Retina (tissue), 1 donor: ENCODE results near the gene ICE2.
"Not testable (repeated sequence)": the region's sequence is repeated elsewhere in the genome, so short reads cannot be mapped to it uniquely, and the experiment has no call there.

Source experiments
- DNase-seq: peaks from one replicate; pipeline ENCODE4 v3.0.0-alpha.2; 2016

The ICE2 gene

GRCh38 chr15:60406513-60407414 is 72.2 kb downstream of the ICE2 start:
- no peak for DNase-seq

DNA sequence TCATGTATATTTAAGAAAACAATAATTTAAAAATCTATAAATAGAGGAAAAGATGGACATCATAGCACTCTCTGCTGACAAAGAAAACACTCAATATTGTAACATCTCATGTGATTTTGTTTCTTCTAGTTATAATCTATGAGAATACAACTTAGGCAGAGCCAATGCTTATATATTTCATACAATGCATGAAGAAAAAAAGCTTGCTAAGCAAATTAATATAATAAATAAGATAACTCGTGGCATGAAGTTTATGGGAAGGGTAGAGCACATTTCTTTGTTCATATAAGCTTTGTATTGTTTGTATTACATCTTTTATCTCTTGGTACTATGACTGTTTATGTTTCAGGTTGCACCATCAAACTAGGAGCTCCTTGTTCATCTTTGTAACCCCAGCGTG is 73.5 kb downstream of the ICE2 start:
- DNase-seq, result no peak

- DNase-seq, result not testable (repeated sequence)
Observed at GRCh38 chr15:60404351-60404750, 74.6 kb downstream of the ICE2 start.

GRCh38 chr15:60400944-60401343 is 78.0 kb downstream of the ICE2 start:
- DNase-seq, result no peak

DNA sequence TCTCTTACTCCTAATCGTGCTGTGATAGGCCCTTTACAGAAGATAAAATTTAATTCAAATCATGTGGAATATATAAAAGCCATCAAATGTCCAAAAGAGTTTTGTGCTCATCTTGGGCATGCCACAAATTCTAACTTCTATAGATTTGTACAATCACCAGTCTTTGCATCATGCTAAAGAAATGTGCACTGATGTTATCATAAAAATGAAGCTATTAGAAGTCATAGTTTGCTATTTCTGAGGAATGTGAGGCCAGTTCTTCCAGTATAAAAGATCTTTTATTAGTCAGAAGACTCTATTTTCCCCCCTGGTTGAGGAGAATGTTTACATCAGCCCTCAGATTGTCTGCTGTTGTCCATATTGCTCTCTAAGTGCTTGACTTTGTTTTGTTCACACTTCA is 79.0 kb downstream of the ICE2 start:
- no peak for DNase-seq

DNA sequence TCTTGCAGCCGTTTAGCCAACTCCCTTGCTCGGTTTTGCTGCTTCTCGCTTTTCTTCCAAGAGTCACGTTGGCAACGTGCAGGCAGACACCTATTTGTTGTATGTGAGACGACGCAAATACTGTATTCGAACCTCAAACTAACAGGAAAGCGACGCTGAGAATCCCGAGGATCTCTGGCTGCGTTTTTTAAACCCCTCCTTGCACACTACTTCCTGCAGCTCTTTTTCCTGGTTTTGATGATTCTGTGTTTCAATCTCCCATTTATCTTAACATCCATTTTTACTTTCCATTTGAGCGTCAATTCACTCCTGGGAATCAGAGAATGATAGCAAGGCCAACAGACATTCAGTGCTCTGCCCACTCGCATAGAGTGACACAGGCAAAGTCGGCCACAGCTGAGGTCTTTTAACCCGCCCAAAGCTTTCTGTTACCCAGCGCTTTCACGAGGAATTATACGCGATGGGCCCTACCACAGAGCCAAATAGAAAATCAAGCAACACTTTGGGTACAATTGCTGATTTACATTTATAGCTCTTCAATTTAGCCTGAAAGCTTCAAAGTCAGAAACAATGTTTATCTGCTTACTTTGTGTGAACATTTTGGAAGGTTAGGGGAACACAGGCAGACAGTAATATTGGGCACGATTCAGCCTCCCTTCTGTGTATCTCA is 79.6 kb downstream of the ICE2 start:
- peak; percentile 52 for DNase-seq

DNA sequence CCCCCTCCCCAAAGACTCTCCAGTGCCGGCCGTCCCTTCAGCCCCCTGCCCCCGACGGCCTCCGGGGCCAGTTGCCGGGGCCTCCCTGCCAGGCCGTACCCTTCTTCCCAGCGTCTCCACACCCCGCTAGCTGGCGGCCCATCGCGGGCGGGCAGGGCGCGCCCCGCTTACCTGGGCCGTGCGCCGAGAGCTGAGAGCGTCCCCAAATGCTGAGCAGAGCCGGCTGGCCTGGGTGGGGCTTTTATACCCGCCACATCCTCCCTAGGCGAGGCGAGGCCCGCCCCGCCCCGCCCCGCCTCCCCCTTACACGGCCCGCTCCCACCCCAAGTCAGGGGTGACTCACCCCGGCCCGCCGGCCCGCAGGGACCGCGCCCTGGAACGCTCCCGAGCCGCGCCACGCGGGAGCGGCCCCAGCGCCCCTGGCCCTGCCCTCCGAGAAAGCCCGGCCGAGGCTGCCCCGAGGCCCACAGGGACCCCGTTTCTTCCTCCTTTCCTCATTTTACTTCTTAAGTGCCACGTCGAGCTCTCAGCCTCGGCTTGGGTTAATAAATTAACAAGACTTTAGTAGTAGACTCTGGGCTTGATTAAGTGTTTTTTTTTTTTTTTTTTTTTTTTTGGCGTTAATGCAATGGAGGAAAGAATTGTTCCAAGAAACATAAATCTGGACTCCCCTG is 81.0 kb downstream of the ICE2 start, which contains the start of gene ANXA2:
TSS of gene ANXA2 (minus strand) at position 215 of the 674 bp plus-strand sequence. CDS start 11,911 bp downstream, outside the sequence.
- no peak for DNase-seq

GRCh38 chr15:60396958-60397771 is 81.8 kb downstream of the ICE2 start:
- peak; percentile 66 for DNase-seq

GRCh38 chr15:60396560-60396957 is 82.4 kb downstream of the ICE2 start:
- no peak for DNase-seq

GRCh38 chr15:60396100-60396499 is 82.8 kb downstream of the ICE2 start:
- no peak for DNase-seq

GRCh38 chr15:60395276-60396011 is 83.5 kb downstream of the ICE2 start:
- no peak for DNase-seq

DNA sequence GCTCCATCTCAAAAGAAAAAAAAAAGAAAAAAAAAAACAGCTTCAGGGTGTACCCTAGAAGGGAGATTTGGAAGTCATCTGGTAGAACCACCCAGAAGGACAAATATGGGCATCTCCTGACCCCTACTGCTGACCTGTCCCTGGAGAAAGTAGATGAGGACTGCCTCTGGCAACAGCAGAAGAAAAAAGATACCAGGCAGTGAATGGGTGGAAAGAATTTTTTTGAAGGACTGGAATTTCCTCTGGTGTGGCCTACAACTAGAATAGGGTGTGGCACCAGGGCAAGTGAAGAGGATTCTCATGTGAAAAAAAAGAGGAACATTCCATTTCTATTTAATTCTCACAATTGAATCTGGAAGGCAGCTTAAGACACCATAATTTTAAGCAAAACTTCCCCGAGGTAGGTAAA is 84.2 kb downstream of the ICE2 start:
- no peak for DNase-seq

DNA sequence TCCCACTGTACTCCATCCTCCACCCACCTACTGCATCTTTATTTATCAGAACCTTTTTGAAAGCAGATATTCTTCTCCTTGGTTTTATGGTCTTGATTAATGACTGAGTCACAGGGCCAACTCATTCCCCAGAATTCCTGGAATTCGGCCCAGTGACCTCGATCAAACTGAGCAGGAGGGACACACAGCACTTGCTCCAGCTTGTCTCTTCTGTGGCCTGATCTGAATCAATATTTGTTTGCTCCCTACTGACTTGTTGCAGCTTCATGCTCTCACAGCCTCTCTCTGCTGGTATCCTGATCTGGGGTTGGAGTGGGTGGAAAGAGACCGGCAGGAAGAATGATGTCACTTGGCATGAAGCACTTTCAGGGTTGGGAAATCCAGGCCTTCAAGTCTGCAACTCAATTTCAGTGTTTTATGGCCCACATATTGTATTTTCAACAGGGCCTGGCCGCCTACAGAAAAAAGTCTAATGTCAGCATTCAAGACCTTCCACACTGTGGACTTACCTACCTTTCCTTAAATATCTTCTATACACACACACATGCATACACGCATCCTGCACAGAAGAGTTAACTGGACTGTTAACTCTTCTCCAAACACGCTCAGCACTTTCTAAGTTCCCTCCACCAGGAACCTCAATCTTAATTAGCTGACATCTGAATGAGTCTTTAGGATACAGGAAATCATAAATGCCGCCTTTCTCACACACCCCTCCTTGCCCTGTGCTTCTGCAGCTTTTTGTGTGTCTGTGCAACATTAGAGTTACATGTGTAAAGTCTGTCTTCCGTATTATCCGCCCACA is 85.8 kb downstream of the ICE2 start:
- no peak for DNase-seq

DNA sequence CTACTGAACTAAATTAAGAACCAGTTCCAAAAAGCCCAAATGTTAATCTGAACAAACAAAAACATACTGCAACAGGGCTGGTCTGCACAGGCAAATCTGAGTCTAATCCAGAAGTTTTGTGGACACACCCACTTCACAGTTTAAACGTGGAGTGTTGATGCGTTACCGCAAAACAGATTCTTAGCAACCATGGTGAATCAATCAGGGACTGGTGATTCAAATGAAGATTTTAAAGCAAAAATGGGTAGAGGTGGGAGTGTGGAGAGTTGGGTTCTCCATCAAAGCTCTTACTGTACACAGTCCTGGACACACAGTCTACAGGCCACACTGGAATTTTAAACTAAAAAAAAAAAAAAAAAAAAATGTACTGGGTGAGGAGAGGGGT is 86.3 kb downstream of the ICE2 start:
- DNase-seq, result no peak

- DNase-seq, result no peak
Observed at GRCh38 chr15:60391722-60392315, 87.1 kb downstream of the ICE2 start.

GRCh38 chr15:60390871-60391501 is 88.0 kb downstream of the ICE2 start:
- no peak for DNase-seq

DNA sequence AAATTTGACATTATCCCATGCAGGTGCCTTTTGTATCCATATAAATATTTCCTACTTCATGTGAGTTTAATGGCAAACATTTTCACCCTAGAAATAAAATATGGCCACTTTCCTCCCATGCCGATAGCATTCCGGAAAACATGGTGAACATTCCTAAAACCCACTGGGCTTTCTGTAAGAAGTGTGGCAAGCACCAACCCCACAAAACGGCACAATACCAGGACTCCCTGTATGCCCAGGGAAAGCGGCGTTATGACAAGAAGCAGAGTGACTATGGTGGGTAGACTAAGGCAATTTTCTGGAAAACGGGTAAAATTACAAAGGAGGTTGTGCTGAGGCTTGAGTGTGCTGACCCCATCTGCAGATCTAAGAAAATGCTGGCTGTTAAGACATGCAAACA is 88.7 kb downstream of the ICE2 start:
- no peak for DNase-seq

GRCh38 chr15:60389261-60390077 is 89.5 kb downstream of the ICE2 start:
- no peak for DNase-seq

DNA sequence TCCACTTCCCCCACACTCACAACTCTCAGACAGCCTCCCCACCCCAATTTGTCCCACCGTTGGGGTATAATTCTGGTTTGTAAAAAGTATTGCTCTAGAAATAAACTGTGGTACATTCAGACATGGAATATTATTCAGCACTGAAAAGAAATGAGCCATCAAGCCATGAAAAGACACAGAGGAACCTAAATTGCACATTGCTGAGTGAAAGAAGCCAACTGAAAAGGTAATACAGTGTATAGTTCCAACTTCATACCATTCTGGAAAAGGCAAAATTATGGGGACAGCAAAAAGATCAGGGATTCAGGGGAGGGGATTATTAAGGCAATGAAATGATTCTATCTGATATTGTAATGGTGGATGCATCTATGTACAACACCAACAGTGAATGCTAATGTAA is 91.6 kb downstream of the ICE2 start:
- no peak for DNase-seq
